Right renal cortex interstitium (tissue), 3 donors: ENCODE results near the gene EMX1. TPM values are rescaled to one million over a fixed set of nuclear protein-coding genes. Genes with fewer than 3 reads are reported as not detected.

Experiments used
- DNase-seq, 3 donors: peaks; one replicate each; pipeline ENCODE4 v3.0.0-alpha.2; 2013; ENCODE audit warnings: low read depth in 3 of 3, low spot score in 2 of 3
- polyA plus RNA-seq, 3 donors: library from polyadenylated mRNA; unstranded; fragments of 120-200 nt; gene quantifications; one replicate each; pipeline ENCODE4 v1.2.1, GENCODE V29; 2013; ENCODE audit not compliant: insufficient read length in 3 of 3

EMX1 gene
- polyA plus RNA-seq, 3 donors, result 42.0 to 47.6 (median 42.9) TPM

- DNase-seq, result no peak
Measured at GRCh38 chr2:72955228-72956049, 38.1 kb downstream of the EMX1 start.

DNA sequence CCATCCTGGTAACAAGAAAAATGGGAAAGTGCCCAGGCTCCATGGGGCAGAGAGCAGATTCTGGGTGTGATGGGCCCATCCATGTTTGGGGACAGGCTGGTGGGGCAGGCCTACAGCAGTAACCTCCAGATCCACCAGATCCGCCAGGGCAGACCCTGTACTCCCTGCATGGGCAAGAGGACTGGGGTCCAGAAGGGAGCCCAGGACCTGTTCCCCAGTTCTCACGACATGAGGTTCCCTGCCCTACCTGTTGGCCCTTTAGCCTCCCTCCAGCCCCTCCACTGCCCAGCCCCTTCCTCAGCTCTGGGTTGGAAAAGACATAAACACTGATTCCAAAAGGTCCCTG lies 38.7 kb downstream of the EMX1 start:
- no peak for DNase-seq

DNA sequence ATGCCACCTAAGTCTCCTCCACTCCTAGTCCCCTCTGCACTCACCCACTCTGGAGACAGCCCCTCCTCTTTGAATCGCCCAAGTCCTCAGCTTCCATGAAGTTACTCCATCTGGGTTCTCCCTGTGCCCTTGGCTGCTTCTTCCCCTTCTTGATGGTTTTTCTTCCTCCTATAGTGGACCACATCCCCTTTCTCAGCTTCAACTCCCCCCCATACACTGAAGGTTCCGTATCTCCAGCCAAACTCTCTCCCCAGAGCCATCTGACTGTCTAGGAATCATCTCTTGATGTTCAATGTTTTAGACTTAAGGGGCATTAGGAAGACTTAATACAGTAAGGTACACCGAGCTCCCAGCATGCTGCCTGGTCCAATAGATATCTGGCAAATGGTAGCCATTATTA lies 39.6 kb downstream of the EMX1 start:
- DNase-seq, result no peak

GRCh38 chr2:72958542-72959385 lies 41.4 kb downstream of the EMX1 start:
- no peak for DNase-seq

GRCh38 chr2:72959554-72959953 lies 42.2 kb downstream of the EMX1 start:
- DNase-seq, result no peak

DNA sequence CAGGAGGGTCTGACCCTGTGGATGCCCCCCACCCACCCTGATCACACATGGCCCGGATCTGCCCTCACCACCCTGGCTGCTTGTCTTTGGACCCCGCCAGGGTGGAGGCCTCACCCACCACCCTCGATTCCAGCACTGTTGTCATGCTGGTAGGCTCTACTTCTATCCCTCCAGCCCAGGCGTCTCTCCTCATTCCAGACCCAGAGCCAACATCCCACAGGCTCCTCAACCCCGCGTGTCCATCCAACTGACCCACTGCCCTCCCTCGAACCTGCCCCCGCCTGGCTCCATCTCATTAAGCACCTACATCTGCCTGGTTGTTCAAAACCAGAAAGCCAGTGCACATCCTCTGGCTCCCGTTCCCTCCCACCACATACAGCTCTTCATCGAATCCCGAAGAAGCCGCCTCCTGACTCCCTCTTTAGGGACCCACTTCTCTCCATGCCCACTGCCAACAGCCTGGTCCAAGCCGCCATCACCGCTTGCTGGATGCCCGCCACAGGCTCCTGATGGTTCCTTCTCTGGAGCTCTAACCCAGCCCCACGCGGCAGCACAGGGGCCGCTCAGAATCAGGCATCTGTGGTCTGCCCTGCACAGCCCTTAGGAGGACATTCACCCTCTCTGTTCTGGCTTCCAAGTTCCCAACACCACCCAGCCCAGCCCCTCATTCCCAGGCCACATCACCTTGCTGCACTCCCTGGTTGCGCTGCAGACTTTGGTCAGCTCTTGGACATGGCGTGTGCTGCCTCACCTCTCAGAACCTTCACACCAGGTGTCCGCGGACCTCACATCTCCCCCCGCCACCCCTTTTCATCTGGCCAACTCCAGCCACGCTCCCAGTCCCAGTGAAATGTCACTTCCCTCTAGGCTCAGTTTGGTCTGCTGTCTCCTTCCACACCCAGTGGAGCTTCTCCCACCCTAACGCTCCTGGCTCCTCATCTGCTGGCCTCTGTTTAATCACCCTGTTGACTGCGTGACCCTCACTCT lies 43.0 kb downstream of the EMX1 start:
- no peak for DNase-seq

- no peak for DNase-seq
Measured at GRCh38 chr2:72961036-72961720, 43.9 kb downstream of the EMX1 start.

DNA sequence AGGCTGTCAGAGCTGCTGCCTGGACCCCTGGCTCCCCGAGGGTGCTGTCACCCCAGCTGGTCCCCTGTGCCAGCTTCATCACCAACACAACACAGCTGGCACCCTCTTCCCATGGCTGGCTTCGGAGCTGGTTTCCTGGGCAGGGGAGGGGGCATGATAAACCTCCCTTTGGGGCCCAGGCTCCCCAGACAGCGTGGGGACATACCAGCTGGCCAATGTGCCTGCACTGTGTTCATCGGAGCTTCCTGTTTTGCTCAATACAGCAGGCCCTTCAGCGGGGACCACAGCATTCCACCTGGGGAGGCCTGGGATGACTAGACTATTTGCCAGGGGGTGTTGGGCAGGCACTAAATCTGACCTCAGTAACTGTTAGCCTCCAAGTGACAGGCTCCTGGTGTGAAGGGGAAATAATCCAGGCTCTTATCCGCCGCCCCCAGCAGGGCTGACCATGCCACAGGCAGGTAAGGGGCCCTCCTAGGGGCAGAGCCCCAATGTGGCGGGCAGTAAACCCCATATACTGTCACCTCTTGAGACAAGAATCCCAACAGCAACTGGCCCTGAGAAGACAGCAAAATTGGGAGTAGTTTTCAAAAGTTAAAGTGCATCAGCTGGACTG lies 44.6 kb downstream of the EMX1 start:
- DNase-seq, result no peak

- DNase-seq, result no peak
Measured at GRCh38 chr2:72962911-72963310, 45.6 kb downstream of the EMX1 start.

DNA sequence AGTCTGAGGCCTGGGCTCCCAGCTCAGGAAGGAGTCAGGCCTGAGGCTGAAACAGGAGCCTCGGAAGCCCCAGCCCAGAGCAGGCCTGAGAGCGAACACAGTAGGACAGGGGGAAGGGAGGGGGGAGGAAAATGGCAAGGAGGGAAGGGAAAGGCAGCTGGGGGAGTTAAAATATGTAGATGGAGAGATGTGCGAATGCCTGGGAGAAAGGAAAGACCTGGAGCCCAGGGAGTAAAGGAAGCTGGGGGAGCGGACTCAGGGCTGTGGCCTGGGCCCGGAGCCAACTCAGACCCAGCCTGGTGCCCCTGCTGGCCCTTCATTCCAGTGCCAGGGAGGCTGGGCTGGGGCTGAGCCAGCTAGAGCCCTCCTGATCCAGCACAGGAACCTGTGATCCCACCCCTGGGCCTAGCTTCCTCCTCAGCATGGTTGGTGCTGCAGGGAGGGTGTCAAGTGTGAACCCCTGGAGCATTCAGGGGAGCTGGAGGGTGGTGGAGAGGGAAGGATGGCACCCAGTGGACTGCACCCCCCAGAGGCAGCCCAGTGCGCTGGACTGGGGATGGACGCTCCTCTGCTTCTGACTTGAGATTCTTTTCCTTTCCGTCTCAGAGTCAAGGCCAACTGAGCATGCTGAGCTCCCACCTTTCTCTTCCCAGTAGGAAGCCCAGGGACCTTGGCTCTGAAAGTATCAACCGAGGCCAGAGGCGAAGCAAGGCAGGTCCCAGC lies 46.3 kb downstream of the EMX1 start:
- no peak for DNase-seq

DNA sequence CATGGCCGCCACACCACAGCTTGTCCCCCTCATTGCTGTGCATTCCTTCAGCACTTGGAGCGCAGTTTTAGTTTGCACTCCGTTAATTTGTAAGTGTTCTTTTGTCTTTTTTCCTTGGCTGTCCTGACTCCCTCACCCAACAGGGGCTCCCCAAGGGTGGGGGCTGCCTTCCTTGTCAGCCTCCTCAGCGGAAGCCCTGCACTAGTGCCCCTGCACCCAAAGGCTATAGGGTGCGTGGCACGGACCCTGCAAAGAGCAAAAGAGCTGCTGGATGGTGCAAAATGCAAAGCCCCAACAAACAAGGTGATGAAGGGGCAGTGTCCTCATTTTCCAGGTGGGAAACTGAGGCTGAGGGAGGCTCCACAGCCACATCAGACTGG lies 46.8 kb downstream of the EMX1 start:
- DNase-seq, result no peak

GRCh38 chr2:72965016-72965415 lies 47.7 kb downstream of the EMX1 start:
- no peak for DNase-seq

DNA sequence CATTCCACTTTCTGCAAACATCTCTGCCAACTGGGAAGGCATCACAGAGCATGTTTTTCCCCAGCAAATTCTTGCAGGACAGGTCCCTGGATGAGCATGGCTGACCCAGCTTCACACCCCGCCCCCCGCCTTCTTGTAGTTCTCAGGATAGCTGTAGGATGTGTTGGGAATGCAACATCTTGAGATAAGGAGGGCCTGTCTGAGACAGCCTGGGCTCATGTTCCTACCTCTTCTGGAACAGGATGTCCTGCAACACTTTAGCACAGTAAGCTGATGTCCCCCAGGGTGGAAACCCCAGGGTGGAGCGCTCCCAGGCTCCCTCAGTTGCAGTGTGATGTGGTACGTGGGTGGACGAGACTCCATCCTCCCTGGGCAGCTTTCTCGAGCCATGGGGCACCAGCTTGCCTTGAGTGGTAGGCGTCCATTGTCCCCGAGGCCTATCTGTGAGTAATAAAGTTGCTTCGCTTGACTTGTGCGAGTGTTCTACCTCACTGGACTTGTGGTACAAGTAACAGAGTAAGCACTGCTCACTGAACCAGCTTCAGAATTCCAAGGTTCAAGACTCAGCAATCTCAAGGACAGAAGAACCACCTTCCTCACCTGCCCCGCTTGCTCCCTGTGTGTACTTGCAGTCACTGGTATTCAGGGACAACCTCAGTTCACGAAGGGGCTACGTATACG lies 48.6 kb downstream of the EMX1 start:
- no peak for DNase-seq

DNA sequence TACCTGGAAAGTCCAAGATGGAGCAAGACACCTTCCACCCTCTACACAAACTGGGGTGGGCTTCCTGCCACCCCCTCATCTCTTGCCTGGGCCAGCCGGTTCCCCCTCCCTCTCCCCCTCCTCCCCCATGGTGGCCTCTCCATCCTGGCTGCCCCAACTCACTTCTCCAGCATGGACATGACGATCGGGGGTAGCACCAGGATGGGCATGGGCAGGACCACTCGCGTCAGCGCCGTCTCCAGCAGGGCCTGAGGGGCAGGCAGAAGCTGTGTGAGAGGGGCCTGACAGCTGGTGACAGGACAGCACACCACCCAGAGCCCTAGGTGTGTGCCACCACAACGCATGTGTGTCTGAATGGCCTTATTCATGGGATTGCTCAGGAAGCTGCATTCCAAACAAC lies 51.0 kb downstream of the EMX1 start:
- DNase-seq, result no peak

GRCh38 chr2:72969706-72970105 lies 52.4 kb downstream of the EMX1 start:
- DNase-seq, result no peak

- no peak for DNase-seq
Measured at GRCh38 chr2:72971036-72971435, 53.7 kb downstream of the EMX1 start.

- no peak for DNase-seq
Measured at GRCh38 chr2:72972352-72973136, 55.2 kb downstream of the EMX1 start.

DNA sequence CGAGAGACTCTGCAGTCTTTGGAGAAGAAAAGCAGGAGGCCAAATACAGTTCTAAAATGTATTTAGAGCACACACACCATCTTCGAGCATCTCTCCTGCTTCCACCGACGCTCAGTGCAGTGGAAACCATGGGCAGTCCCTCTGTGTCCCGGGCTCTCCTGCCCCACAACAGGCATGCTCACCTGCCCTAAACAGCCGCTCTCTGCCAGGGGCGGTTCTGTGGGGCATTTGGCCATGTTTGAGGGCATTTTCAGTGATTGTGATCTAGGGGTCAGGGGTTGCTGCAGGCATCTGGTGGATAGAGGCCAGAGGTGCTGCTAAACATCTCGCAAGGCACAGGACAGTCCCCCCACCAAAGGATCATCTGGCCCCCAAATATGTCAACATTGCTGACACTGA lies 55.8 kb downstream of the EMX1 start:
- DNase-seq, result no peak
